Measurements from ENCODE around the gene TEDC2.

The TEDC2 gene

DNA sequence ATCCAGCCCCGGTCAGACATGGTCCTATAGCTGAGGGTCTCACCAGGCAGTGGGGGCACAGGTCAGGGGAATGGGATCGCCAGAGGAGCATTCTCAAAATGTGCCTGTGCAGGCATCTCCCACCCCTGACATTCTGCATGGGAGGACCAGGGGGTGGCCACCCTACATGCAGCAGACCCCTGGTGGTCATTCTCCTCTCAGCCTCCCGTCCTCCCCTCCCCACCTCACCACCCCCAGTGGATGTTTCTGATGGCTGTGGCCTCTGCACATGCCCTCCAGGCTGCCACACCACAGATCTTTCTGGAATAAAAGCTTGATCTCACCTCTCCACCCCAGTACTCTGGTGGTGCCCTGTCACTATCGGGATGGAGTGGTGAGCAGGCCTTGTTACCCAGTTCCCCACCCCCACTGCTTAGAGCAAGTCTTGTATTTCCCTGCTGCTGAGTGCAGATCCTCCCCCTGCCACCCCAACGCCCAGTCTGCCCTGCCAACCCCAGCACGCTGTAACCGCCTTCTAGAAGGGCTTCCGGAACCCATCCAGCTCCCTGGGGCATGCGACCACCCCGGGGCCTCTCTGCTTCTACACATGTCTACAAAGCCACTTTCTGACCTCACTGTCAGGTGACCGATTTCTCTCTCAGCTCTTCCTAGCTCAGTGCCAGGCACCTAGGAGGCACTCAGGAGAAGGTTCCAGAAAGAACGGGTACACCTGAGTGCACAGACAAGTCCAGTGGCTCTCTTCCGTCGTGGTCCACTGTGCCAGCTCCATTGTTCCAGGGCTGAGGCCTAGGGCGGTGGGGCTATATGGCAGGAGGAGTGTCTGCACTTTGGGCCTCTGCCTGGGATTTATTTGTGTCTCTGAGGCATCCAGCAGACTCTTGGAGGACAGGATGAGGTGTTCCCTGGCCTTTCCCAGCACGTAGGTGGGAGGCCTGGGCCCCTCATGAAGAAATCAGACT, 24.3 kb downstream of the TEDC2 start:
- no peak overlapping the region for H3K4me3 ChIP-seq (IDR thresholded peaks at IDR 0.05; ENCODE audit: insufficient read depth, low read depth, low read length)
- no peaks in the 10 kb centered on the region for H3K4me1 ChIP-seq (ENCODE audit: low read depth, poor library complexity, severe bottlenecking)
- H3K9ac ChIP-seq = no peak overlapping the region

DNA sequence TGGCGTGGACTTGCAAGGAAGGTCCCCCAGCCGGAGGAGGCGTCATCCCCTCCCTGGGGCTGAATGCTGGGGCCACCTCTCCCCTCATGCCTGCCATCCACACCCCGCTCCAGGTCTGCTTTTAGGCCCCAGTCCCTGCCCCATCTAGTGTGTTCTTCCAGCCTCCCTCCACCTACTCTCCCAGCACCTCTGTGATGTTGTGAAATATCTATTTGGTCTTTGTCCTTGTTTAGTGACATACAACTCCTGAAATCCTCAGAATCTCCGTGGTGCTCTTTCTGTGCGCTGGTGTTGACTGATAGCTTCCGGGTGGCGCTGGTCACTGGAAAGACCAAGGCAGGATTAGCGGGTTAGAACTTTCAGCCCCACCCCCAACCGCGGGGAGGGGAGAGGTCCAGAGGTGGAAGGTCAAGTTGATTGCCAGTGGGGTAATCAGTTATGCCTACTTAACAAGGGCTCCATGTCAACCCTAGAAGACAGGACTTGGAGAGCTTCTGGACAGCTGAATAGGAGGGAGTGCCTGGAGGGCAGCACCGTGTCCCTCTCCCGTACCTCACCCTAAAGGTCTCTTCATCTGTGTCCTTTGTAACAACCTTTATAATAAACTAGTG, 25.1 kb downstream of the TEDC2 start:
- no peaks in the 10 kb centered on the region for H3K36me3 ChIP-seq (ENCODE audit: insufficient read depth)
- H3K79me2 ChIP-seq (ENCODE audit: insufficient read depth, low read depth) = 0 out of 2 replicates have a peak, but pooled peaks cover 4% of the 10 kb centered on the region
- no peaks in the 10 kb centered on the region for H4K20me1 ChIP-seq (ENCODE audit: insufficient read depth)
- H3K4me2 ChIP-seq = no peak overlapping the region
- no peak overlapping the region for H3K4me3 ChIP-seq (IDR thresholded peaks at IDR 0.05; ENCODE audit: insufficient read depth, low read depth, low read length)
- H3K9ac ChIP-seq = no peak overlapping the region
- H3K27me3 ChIP-seq (ENCODE audit: insufficient read depth, low read depth) = no peaks in the 10 kb centered on the region
- TF ChIP-seq, protein P1, sequence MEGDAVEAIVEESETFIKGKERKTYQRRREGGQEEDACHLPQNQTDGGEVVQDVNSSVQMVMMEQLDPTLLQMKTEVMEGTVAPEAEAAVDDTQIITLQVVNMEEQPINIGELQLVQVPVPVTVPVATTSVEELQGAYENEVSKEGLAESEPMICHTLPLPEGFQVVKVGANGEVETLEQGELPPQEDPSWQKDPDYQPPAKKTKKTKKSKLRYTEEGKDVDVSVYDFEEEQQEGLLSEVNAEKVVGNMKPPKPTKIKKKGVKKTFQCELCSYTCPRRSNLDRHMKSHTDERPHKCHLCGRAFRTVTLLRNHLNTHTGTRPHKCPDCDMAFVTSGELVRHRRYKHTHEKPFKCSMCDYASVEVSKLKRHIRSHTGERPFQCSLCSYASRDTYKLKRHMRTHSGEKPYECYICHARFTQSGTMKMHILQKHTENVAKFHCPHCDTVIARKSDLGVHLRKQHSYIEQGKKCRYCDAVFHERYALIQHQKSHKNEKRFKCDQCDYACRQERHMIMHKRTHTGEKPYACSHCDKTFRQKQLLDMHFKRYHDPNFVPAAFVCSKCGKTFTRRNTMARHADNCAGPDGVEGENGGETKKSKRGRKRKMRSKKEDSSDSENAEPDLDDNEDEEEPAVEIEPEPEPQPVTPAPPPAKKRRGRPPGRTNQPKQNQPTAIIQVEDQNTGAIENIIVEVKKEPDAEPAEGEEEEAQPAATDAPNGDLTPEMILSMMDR (conservative IDR thresholded peaks at IDR 0.05; ENCODE audit: low read depth, low read length) = no peak
- H2AFZ ChIP-seq (ENCODE audit: low read depth) = no peak overlapping the region
- no peaks in the 10 kb centered on the region for H3K4me1 ChIP-seq (ENCODE audit: low read depth, poor library complexity, severe bottlenecking)
- no peak overlapping the region for H3K27ac ChIP-seq

More for the DNA sequence above, 24.3 kb downstream of the TEDC2 start:
- H3K27ac ChIP-seq = no peak overlapping the region
- no peaks in the 10 kb centered on the region for H3K27me3 ChIP-seq (ENCODE audit: insufficient read depth, low read depth)
- no peak overlapping the region for H2AFZ ChIP-seq (ENCODE audit: low read depth)
- TF ChIP-seq, protein P1 (conservative IDR thresholded peaks at IDR 0.05; ENCODE audit: low read depth, low read length) = no peak
- no peak overlapping the region for H3K4me2 ChIP-seq
- H3K79me2 ChIP-seq (ENCODE audit: insufficient read depth, low read depth) = 0 out of 2 replicates have a peak, but pooled peaks cover 4% of the 10 kb centered on the region
- H4K20me1 ChIP-seq (ENCODE audit: insufficient read depth) = no peaks in the 10 kb centered on the region
- H3K36me3 ChIP-seq (ENCODE audit: insufficient read depth) = no peaks in the 10 kb centered on the region

DNA sequence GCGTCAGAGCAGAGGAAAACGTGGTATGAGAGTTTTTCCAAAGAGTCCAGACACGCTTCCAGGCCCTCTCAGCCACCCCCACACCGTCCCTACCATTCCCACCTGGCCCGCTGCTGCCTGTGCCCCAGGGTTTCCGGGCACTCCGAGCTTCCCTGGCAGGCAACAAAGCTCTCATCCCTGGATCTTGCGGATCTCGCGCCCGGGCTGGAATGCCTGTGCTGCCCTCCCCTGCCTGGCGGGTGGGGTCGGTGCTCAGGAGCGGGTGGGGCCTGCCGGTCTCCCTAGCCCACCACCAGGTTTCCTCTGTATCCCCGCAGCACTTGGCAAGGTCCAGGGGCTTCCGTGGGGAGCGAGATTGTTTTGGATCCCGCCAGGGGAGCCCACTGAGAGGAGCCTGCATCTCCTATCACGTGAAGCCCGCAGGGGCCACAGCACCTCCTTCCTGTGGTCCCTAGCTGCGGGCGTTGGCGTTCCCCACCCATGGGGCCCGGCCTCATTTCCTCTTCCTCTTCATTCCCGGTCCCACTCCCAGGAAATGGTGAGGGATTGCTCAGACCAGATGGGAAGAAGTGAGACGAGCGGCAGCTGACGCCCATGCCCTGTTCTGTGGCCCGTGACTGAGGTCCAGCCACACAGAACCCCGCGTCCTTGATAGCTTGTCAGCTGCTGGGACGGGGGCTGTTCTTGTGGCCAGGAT, 26.1 kb downstream of the TEDC2 start:
- Histone ChIP-seq H3K79me2 (ENCODE audit: insufficient read depth, low read depth) (0 out of 2 replicates have a peak, but pooled peaks cover 4% of the 10 kb centered on the region), H2AFZ (ENCODE audit: low read depth) (no peak overlapping the region), H3K36me3 (ENCODE audit: insufficient read depth) (no peaks in the 10 kb centered on the region), H3K27me3 (ENCODE audit: insufficient read depth, low read depth) (no peaks in the 10 kb centered on the region), H4K20me1 (ENCODE audit: insufficient read depth) (no peaks in the 10 kb centered on the region), H3K4me3 (IDR thresholded peaks at IDR 0.05; ENCODE audit: insufficient read depth, low read depth, low read length) (no peak overlapping the region), H3K4me1 (ENCODE audit: low read depth, poor library complexity, severe bottlenecking) (no peaks in the 10 kb centered on the region), H3K4me2 (no peak overlapping the region), H3K27ac (no peak overlapping the region), H3K9ac (no peak overlapping the region)
- TF ChIP-seq, protein P1 (conservative IDR thresholded peaks at IDR 0.05; ENCODE audit: low read depth, low read length) = no peak

DNA sequence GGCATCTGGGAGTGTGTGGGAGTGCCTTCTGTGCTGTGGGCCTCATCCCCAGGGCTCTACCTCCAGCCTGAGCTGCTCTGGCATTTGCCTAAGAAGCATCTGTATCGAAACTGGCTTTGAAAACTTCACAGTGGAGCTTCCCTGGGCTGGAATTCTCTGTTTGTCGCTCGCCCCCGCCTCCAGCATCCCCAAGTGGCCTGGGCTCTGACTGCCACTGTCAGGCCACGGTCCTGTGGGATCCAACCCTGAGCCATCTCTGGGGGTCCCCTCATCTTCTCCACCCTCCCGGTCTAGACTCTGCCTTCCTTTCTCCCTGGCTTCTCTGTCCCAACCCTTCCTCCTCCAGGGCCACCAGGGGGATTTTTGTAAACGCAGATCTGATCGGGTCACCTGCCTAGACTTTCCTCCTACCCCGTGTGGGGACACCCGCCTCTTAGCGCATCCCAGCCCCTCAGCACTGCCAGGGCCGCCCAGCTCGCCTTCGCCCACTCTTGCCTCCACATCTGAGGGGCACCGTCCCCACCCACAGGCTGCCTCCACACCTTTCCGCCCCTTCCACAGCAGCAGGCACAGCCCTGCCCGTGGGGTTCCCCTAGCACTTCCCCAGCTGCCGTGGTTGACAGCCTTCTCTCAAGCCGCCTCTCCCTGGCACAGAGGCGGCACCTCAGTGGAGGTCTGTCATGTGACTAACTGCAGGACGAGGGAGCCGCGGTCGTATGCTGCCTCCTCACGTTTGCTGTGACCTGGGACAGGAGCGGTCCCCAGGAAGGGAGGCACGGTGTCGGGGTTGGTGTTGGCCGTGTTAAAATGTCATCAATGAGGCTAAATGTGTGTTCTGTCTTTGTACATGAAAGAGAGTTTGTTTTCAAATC, 27.0 kb downstream of the TEDC2 start:
- no peaks in the 10 kb centered on the region for H3K4me1 ChIP-seq (ENCODE audit: low read depth, poor library complexity, severe bottlenecking)
- H3K4me3 ChIP-seq (IDR thresholded peaks at IDR 0.05; ENCODE audit: insufficient read depth, low read depth, low read length) = no peak overlapping the region
- no peaks in the 10 kb centered on the region for H3K36me3 ChIP-seq (ENCODE audit: insufficient read depth)
- no peaks in the 10 kb centered on the region for H4K20me1 ChIP-seq (ENCODE audit: insufficient read depth)
- H3K27me3 ChIP-seq (ENCODE audit: insufficient read depth, low read depth) = no peaks in the 10 kb centered on the region
- H3K79me2 ChIP-seq (ENCODE audit: insufficient read depth, low read depth) = 0 out of 2 replicates have a peak, but pooled peaks cover 4% of the 10 kb centered on the region
- no peak overlapping the region for H3K9ac ChIP-seq
- H2AFZ ChIP-seq (ENCODE audit: low read depth) = no peak overlapping the region
- no peak overlapping the region for H3K27ac ChIP-seq
- TF ChIP-seq, protein P1 (conservative IDR thresholded peaks at IDR 0.05; ENCODE audit: low read depth, low read length) = no peak
- no peak overlapping the region for H3K4me2 ChIP-seq
